Measurements from ENCODE around the gene FHOD3.

FHOD3 gene

GRCh38 chr18:36650266-36650665 lies 352.8 kb downstream of the FHOD3 start:
- no peak overlapping the region for H3K27ac ChIP-seq (ENCODE audit: insufficient read depth in 1 of 2, low read depth in 1 of 2, low read length in 2 of 2, poor library complexity in 1 of 2, severe bottlenecking in 2 of 2)
- WGBS (ENCODE audit: insufficient coverage): 82% methylated on average over 3 of the region's 3 CpGs
- no peaks in the 10 kb centered on the region for H3K9me3 ChIP-seq (ENCODE audit: control extremely low read depth in 1 of 5, control insufficient read depth in 4 of 5, insufficient read depth in 2 of 5, low read depth in 1 of 5, low read length in 4 of 5)
- no peak overlapping the region for H3K4me3 ChIP-seq (ENCODE audit: control insufficient read depth in 1 of 7, extremely low read depth in 1 of 7, insufficient read depth in 4 of 7, low read depth in 2 of 7, low read length in 6 of 7)
- ChIA-PET POLR2A (no interaction called here), CTCF (no interaction called here)
- H3K4me1 ChIP-seq (ENCODE audit: control extremely low read depth in 1 of 4, control insufficient read depth in 4 of 4, insufficient read depth in 4 of 4, low read length in 3 of 4): peaks cover 0 to 7% (median 2%) of the 10 kb centered on the region in 4 experiments
- no peak for DNase-seq
- peaks cover 0 to 2% (median 0%) of the 10 kb centered on the region in 5 experiments for H3K27me3 ChIP-seq (replicated peaks in 2 of 5; ENCODE audit: control insufficient read depth in 4 of 5, insufficient read depth in 5 of 5, low read length in 4 of 5)
- H3K36me3 ChIP-seq (ENCODE audit: control insufficient read depth in 4 of 4, insufficient read depth in 4 of 4, low read length in 3 of 4): no peaks in the 10 kb centered on the region

- Histone ChIP-seq H3K9me3 (ENCODE audit: control extremely low read depth in 1 of 5, control insufficient read depth in 4 of 5, insufficient read depth in 2 of 5, low read depth in 1 of 5, low read length in 4 of 5) (no peaks in the 10 kb centered on the region), H3K4me3 (ENCODE audit: control insufficient read depth in 1 of 7, extremely low read depth in 1 of 7, insufficient read depth in 4 of 7, low read depth in 2 of 7, low read length in 6 of 7) (no peak overlapping the region)
Measured at GRCh38 chr18:36650906-36651305, 353.4 kb downstream of the FHOD3 start.

GRCh38 chr18:36652503-36652902 lies 355.0 kb downstream of the FHOD3 start:
- POLR2A ChIA-PET: no interaction called here
- Histone ChIP-seq H3K27ac (ENCODE audit: insufficient read depth in 1 of 2, low read depth in 1 of 2, low read length in 2 of 2, poor library complexity in 1 of 2, severe bottlenecking in 2 of 2) (no peak overlapping the region), H3K4me3 (ENCODE audit: control insufficient read depth in 1 of 7, extremely low read depth in 1 of 7, insufficient read depth in 4 of 7, low read depth in 2 of 7, low read length in 6 of 7) (no peak overlapping the region), H3K9me3 (ENCODE audit: control extremely low read depth in 1 of 5, control insufficient read depth in 4 of 5, insufficient read depth in 2 of 5, low read depth in 1 of 5, low read length in 4 of 5) (no peaks in the 10 kb centered on the region), H3K36me3 (ENCODE audit: control insufficient read depth in 4 of 4, insufficient read depth in 4 of 4, low read length in 3 of 4) (no peaks in the 10 kb centered on the region), H3K27me3 (replicated peaks in 2 of 5; ENCODE audit: control insufficient read depth in 4 of 5, insufficient read depth in 5 of 5, low read length in 4 of 5) (peaks cover 0 to 2% (median 0%) of the 10 kb centered on the region in 5 experiments), H3K4me1 (ENCODE audit: control extremely low read depth in 1 of 4, control insufficient read depth in 4 of 4, insufficient read depth in 4 of 4, low read length in 3 of 4) (peaks cover 0 to 13% (median 2%) of the 10 kb centered on the region in 4 experiments)
- 100% methylated on average over 6 of the region's 10 CpGs for WGBS (ENCODE audit: insufficient coverage)
- CTCF ChIA-PET: no interaction called here
- no peak for DNase-seq

More at GRCh38 chr18:36650906-36651305, 353.4 kb downstream of the FHOD3 start:
- H3K27me3 ChIP-seq (replicated peaks in 2 of 5; ENCODE audit: control insufficient read depth in 4 of 5, insufficient read depth in 5 of 5, low read length in 4 of 5): peaks cover 0 to 2% (median 0%) of the 10 kb centered on the region in 5 experiments
- ChIA-PET POLR2A (no interaction called here), CTCF (no interaction called here)
- H3K27ac ChIP-seq (ENCODE audit: insufficient read depth in 1 of 2, low read depth in 1 of 2, low read length in 2 of 2, poor library complexity in 1 of 2, severe bottlenecking in 2 of 2): no peak overlapping the region
- peak in 2 of 3 donors; percentile 2 to 13 for DNase-seq
- 27% methylated on average over 5 of the region's 6 CpGs for WGBS (ENCODE audit: insufficient coverage)
- no peaks in the 10 kb centered on the region for H3K36me3 ChIP-seq (ENCODE audit: control insufficient read depth in 4 of 4, insufficient read depth in 4 of 4, low read length in 3 of 4)
- peaks cover 0 to 7% (median 2%) of the 10 kb centered on the region in 4 experiments for H3K4me1 ChIP-seq (ENCODE audit: control extremely low read depth in 1 of 4, control insufficient read depth in 4 of 4, insufficient read depth in 4 of 4, low read length in 3 of 4)

- POLR2A ChIA-PET: interaction anchor here (0.7 kb wide), 1 partner anchor 150 kb away, joined by 3 read pairs; no protein-coding TSS in a partner anchor
- DNase-seq: no peak
- 100% methylated on average over 2 of the region's 8 CpGs for WGBS (ENCODE audit: insufficient coverage)
- no peaks in the 10 kb centered on the region for H3K36me3 ChIP-seq (ENCODE audit: control insufficient read depth in 4 of 4, insufficient read depth in 4 of 4, low read length in 3 of 4)
- CTCF ChIA-PET: no interaction called here
- H3K4me3 ChIP-seq (ENCODE audit: control insufficient read depth in 1 of 7, extremely low read depth in 1 of 7, insufficient read depth in 4 of 7, low read depth in 2 of 7, low read length in 6 of 7): no peak overlapping the region
- H3K27ac ChIP-seq (ENCODE audit: insufficient read depth in 1 of 2, low read depth in 1 of 2, low read length in 2 of 2, poor library complexity in 1 of 2, severe bottlenecking in 2 of 2): no peak overlapping the region
- no peaks in the 10 kb centered on the region for H3K9me3 ChIP-seq (ENCODE audit: control extremely low read depth in 1 of 5, control insufficient read depth in 4 of 5, insufficient read depth in 2 of 5, low read depth in 1 of 5, low read length in 4 of 5)
- H3K27me3 ChIP-seq (replicated peaks in 2 of 5; ENCODE audit: control insufficient read depth in 4 of 5, insufficient read depth in 5 of 5, low read length in 4 of 5): peaks cover 0 to 2% (median 0%) of the 10 kb centered on the region in 5 experiments
- H3K4me1 ChIP-seq (ENCODE audit: control extremely low read depth in 1 of 4, control insufficient read depth in 4 of 4, insufficient read depth in 4 of 4, low read length in 3 of 4): peaks cover 0 to 20% (median 4%) of the 10 kb centered on the region in 4 experiments
Measured at GRCh38 chr18:36653141-36653869, 355.8 kb downstream of the FHOD3 start.

- Histone ChIP-seq H3K36me3 (ENCODE audit: control insufficient read depth in 4 of 4, insufficient read depth in 4 of 4, low read length in 3 of 4) (no peaks in the 10 kb centered on the region), H3K4me3 (ENCODE audit: control insufficient read depth in 1 of 7, extremely low read depth in 1 of 7, insufficient read depth in 4 of 7, low read depth in 2 of 7, low read length in 6 of 7) (no peak overlapping the region), H3K9me3 (ENCODE audit: control extremely low read depth in 1 of 5, control insufficient read depth in 4 of 5, insufficient read depth in 2 of 5, low read depth in 1 of 5, low read length in 4 of 5) (no peaks in the 10 kb centered on the region), H3K4me1 (ENCODE audit: control extremely low read depth in 1 of 4, control insufficient read depth in 4 of 4, insufficient read depth in 4 of 4, low read length in 3 of 4) (peaks cover 0 to 26% (median 5%) of the 10 kb centered on the region in 4 experiments), H3K27ac (ENCODE audit: insufficient read depth in 1 of 2, low read depth in 1 of 2, low read length in 2 of 2, poor library complexity in 1 of 2, severe bottlenecking in 2 of 2) (no peak overlapping the region), H3K27me3 (replicated peaks in 2 of 5; ENCODE audit: control insufficient read depth in 4 of 5, insufficient read depth in 5 of 5, low read length in 4 of 5) (peaks cover 0 to 2% (median 0%) of the 10 kb centered on the region in 5 experiments)
- ChIA-PET CTCF (no interaction called here), POLR2A (interaction anchor here (0.7 kb wide), 1 partner anchor 151 kb away, joined by 3 read pairs; no protein-coding TSS in a partner anchor)
- 83% methylated on average over 6 of the region's 6 CpGs for WGBS (ENCODE audit: insufficient coverage)
- DNase-seq: no peak
Measured at GRCh38 chr18:36653870-36654269, 356.4 kb downstream of the FHOD3 start.

- Histone ChIP-seq H3K27me3 (replicated peaks in 2 of 5; ENCODE audit: control insufficient read depth in 4 of 5, insufficient read depth in 5 of 5, low read length in 4 of 5) (peaks cover 0 to 2% (median 0%) of the 10 kb centered on the region in 5 experiments), H3K27ac (ENCODE audit: insufficient read depth in 1 of 2, low read depth in 1 of 2, low read length in 2 of 2, poor library complexity in 1 of 2, severe bottlenecking in 2 of 2) (no peak overlapping the region), H3K9me3 (ENCODE audit: control extremely low read depth in 1 of 5, control insufficient read depth in 4 of 5, insufficient read depth in 2 of 5, low read depth in 1 of 5, low read length in 4 of 5) (no peaks in the 10 kb centered on the region), H3K4me1 (ENCODE audit: control extremely low read depth in 1 of 4, control insufficient read depth in 4 of 4, insufficient read depth in 4 of 4, low read length in 3 of 4) (peaks cover 0 to 27% (median 6%) of the 10 kb centered on the region in 4 experiments), H3K4me3 (ENCODE audit: control insufficient read depth in 1 of 7, extremely low read depth in 1 of 7, insufficient read depth in 4 of 7, low read depth in 2 of 7, low read length in 6 of 7) (no peak overlapping the region), H3K36me3 (ENCODE audit: control insufficient read depth in 4 of 4, insufficient read depth in 4 of 4, low read length in 3 of 4) (no peaks in the 10 kb centered on the region)
- WGBS (ENCODE audit: insufficient coverage): 97% methylated on average over 3 of the region's 6 CpGs
- ChIA-PET CTCF (no interaction called here), POLR2A (no interaction called here)
- DNase-seq: no peak
Measured at GRCh38 chr18:36655074-36655473, 357.6 kb downstream of the FHOD3 start.

- H3K36me3 ChIP-seq (ENCODE audit: control insufficient read depth in 4 of 4, insufficient read depth in 4 of 4, low read length in 3 of 4): no peaks in the 10 kb centered on the region
- no peak overlapping the region for H3K4me3 ChIP-seq (ENCODE audit: control insufficient read depth in 1 of 7, extremely low read depth in 1 of 7, insufficient read depth in 4 of 7, low read depth in 2 of 7, low read length in 6 of 7)
- 65% methylated on average over 4 of the region's 4 CpGs for WGBS (ENCODE audit: insufficient coverage)
- peaks cover 0 to 2% (median 0%) of the 10 kb centered on the region in 5 experiments for H3K27me3 ChIP-seq (replicated peaks in 2 of 5; ENCODE audit: control insufficient read depth in 4 of 5, insufficient read depth in 5 of 5, low read length in 4 of 5)
- no peak for DNase-seq
- CTCF ChIA-PET: no interaction called here
- no peak overlapping the region for H3K27ac ChIP-seq (ENCODE audit: insufficient read depth in 1 of 2, low read depth in 1 of 2, low read length in 2 of 2, poor library complexity in 1 of 2, severe bottlenecking in 2 of 2)
- H3K4me1 ChIP-seq (ENCODE audit: control extremely low read depth in 1 of 4, control insufficient read depth in 4 of 4, insufficient read depth in 4 of 4, low read length in 3 of 4): peaks cover 0 to 22% (median 6%) of the 10 kb centered on the region in 4 experiments
- H3K9me3 ChIP-seq (ENCODE audit: control extremely low read depth in 1 of 5, control insufficient read depth in 4 of 5, insufficient read depth in 2 of 5, low read depth in 1 of 5, low read length in 4 of 5): no peaks in the 10 kb centered on the region
- POLR2A ChIA-PET: no interaction called here
Measured at GRCh38 chr18:36655930-36656329, 358.4 kb downstream of the FHOD3 start.

Data from common myeloid progenitor, CD34-positive (primary cell).